K562 (cell line): ENCODE results near the gene SOHLH1.

Source experiments
- DIDO1 ChIP-seq: fragments of 450-650 bp; IDR thresholded peaks from 2 replicates; pipeline ENCODE4 v1.6.1; 2016; ENCODE audit warnings: low read depth, missing biosample characterization, missing genetic modification characterization
- MCM7 ChIP-seq, 2 experiments: fragments of 450-650 bp; IDR thresholded peaks; 2 replicates each; pipeline ENCODE4 v1.6.1; 2016 to 2018
- POLR2A ChIP-seq: fragments of 450-650 bp; conservative IDR thresholded peaks from 2 replicates; pipeline ENCODE4 v1.6.1; 2016
- PYGO2 ChIP-seq: fragments of 450-650 bp; IDR thresholded peaks from 2 replicates; pipeline ENCODE4 v1.6.1; 2016; ENCODE audit warnings: mild to moderate bottlenecking, missing genetic modification characterization, moderate library complexity, missing compliant biosample characterization

DNA sequence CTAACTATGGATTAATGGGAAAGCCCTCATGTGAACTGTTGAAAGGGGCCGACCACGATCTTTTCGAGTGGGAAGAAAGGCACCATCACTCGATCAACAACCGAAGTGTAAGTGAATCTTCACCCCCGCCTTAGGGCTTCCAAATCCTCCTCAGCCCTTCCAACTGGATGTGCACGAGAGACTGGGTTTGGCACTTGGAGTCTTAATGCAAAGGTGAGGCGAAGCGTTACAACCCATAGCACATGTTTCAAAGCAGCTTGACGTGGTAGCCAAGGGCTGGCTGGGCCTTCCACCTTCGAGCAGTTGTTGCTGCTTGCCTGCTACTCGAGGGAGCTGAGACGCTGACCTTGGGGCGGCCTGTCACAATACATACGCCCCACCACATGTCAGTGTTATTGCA, 41.9 kb downstream of the SOHLH1 start:
- TF ChIP-seq DIDO1 (tag) (no peak), POLR2A (no peak), MCM7 (IDR thresholded peaks at IDR 0.05) (no peak), PYGO2 (no peak)
